Astrocyte (in vitro differentiated cells and primary cell): Measurements from ENCODE around the gene CARD10. TPM values are rescaled to one million over a fixed set of nuclear protein-coding genes. Genes with fewer than 3 reads are reported as not detected.
A peak's percentile ranks its signal among the peaks of the same experiment; 100 is the strongest.
"Not testable (repeated sequence)": the region's sequence is repeated elsewhere in the genome, so short reads cannot be mapped to it uniquely, and the experiment has no call there.

ENCODE experiments used
- DNase-seq: peaks from one replicate; pipeline ENCODE4 v3.0.0-alpha.2; 2010; ENCODE audit warnings: low read depth
- FAIRE-seq: peaks from 2 replicates; lab custom pipeline; 2011; peaks lifted over from hg19 to GRCh38; lab: Jason Lieb, UNC
- H2AFZ ChIP-seq: 2 replicates; pipeline ENCODE4 v1.6.0; 2012; ENCODE audit warnings: low read depth, low read length, inconsistent platforms
- H3K27ac ChIP-seq: 2 replicates; pipeline ENCODE4 v1.5.1; 2011; ENCODE audit warnings: low read depth, low read length, inconsistent platforms
- H3K27me3 ChIP-seq: 2 replicates; pipeline ENCODE4 v1.6.0; 2011; ENCODE audit warnings: low read length, inconsistent platforms; ENCODE audit not compliant: insufficient read depth
- H3K36me3 ChIP-seq: 2 replicates; pipeline ENCODE4 v1.5.1; 2011; ENCODE audit warnings: low read length, inconsistent platforms; ENCODE audit not compliant: insufficient read depth
- H3K4me1 ChIP-seq: 2 replicates; pipeline ENCODE4 v1.5.1; 2011; ENCODE audit warnings: low read length, inconsistent platforms; ENCODE audit not compliant: insufficient read depth
- H3K4me2 ChIP-seq: 2 replicates; pipeline ENCODE4 v1.6.0; 2012; ENCODE audit warnings: low read length, inconsistent platforms
- H3K4me3 ChIP-seq: 2 replicates; pipeline ENCODE4 v1.5.1; 2011; ENCODE audit warnings: low read depth, mild to moderate bottlenecking, low read length, inconsistent platforms; ENCODE audit not compliant: insufficient read depth
- H3K79me2 ChIP-seq: 2 replicates; pipeline ENCODE4 v1.6.0; 2012; ENCODE audit warnings: mild to moderate bottlenecking, low read length, inconsistent platforms; ENCODE audit not compliant: insufficient read depth
- H3K9ac ChIP-seq: 2 replicates; pipeline ENCODE4 v1.6.0; 2012; ENCODE audit warnings: mild to moderate bottlenecking, low read length, inconsistent platforms
- H3K9me3 ChIP-seq: 2 replicates; pipeline ENCODE4 v1.5.1; 2012; ENCODE audit warnings: low read depth, mild to moderate bottlenecking, low read length, inconsistent platforms; ENCODE audit not compliant: insufficient read depth
- H4K20me1 ChIP-seq: 2 replicates; pipeline ENCODE4 v1.6.0; 2012; ENCODE audit warnings: low read length, inconsistent platforms; ENCODE audit not compliant: insufficient read depth
- H3K27ac Mint-ChIP-seq: one replicate; pipeline ENCODE4 v1.8.0; 2021; ENCODE audit warnings: mild to moderate bottlenecking, mixed read lengths; ENCODE audit not compliant: unreplicated experiment
- H3K27me3 Mint-ChIP-seq: one replicate; pipeline ENCODE4 v1.8.0; 2021; ENCODE audit warnings: low read depth, mixed read lengths; ENCODE audit not compliant: unreplicated experiment
- H3K36me3 Mint-ChIP-seq: one replicate; pipeline ENCODE4 v1.8.0; 2021; ENCODE audit warnings: low read depth, mixed read lengths; ENCODE audit not compliant: unreplicated experiment
- H3K4me1 Mint-ChIP-seq: one replicate; pipeline ENCODE4 v1.8.0; 2021; ENCODE audit warnings: low read depth, mixed read lengths; ENCODE audit not compliant: unreplicated experiment
- H3K4me3 Mint-ChIP-seq: one replicate; pipeline ENCODE4 v1.8.0; 2021; ENCODE audit warnings: mild to moderate bottlenecking, moderate library complexity, mixed read lengths; ENCODE audit not compliant: unreplicated experiment
- H3K9me3 Mint-ChIP-seq: one replicate; pipeline ENCODE4 v1.8.0; 2021; ENCODE audit warnings: mild to moderate bottlenecking, mixed read lengths; ENCODE audit not compliant: unreplicated experiment
- EZH2 ChIP-seq: IDR thresholded peaks from 2 replicates; pipeline ENCODE4 v1.6.1; 2012; ENCODE audit warnings: mild to moderate bottlenecking, low read length, inconsistent platforms; ENCODE audit not compliant: insufficient read depth
- total RNA-seq: library from RNA; stranded (reverse); gene quantifications from 2 replicates; pipeline ENCODE4 v1.2.1, GENCODE V29; 2021
- TF ChIP-seq, protein P1 (sequence below): IDR thresholded peaks from 2 replicates; pipeline ENCODE4 v1.5.1; 2011; ENCODE audit warnings: low read depth, mild to moderate bottlenecking, inconsistent platforms, low read length, moderate library complexity; ENCODE audit not compliant: insufficient read depth

CARD10 gene
- total RNA-seq, 1 donor from 2014 or later: 22.6 TPM

GRCh38 chr22:37553725-37554124 is 34.5 kb upstream of the CARD10 start:
- TF ChIP-seq EZH2: no peak
- TF ChIP-seq, protein P1, sequence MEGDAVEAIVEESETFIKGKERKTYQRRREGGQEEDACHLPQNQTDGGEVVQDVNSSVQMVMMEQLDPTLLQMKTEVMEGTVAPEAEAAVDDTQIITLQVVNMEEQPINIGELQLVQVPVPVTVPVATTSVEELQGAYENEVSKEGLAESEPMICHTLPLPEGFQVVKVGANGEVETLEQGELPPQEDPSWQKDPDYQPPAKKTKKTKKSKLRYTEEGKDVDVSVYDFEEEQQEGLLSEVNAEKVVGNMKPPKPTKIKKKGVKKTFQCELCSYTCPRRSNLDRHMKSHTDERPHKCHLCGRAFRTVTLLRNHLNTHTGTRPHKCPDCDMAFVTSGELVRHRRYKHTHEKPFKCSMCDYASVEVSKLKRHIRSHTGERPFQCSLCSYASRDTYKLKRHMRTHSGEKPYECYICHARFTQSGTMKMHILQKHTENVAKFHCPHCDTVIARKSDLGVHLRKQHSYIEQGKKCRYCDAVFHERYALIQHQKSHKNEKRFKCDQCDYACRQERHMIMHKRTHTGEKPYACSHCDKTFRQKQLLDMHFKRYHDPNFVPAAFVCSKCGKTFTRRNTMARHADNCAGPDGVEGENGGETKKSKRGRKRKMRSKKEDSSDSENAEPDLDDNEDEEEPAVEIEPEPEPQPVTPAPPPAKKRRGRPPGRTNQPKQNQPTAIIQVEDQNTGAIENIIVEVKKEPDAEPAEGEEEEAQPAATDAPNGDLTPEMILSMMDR: no peak
- H3K36me3 ChIP-seq: no peaks in the 10 kb centered on the region
- H3K9me3 ChIP-seq: no peaks in the 10 kb centered on the region
- Mint-ChIP-seq H3K9me3 (no peaks in the 10 kb centered on the region), H3K27ac (no peak overlapping the region), H3K36me3 (no peaks in the 10 kb centered on the region), H3K4me1 (peaks cover 31% of the 10 kb centered on the region), H3K4me3 (no peak overlapping the region), H3K27me3 (peaks cover 4% of the 10 kb centered on the region)
- H3K4me3 ChIP-seq: no peak overlapping the region
- H3K79me2 ChIP-seq: no peaks in the 10 kb centered on the region
- no peaks in the 10 kb centered on the region for H3K27me3 ChIP-seq
- H3K9ac ChIP-seq: no peak overlapping the region
- no peak overlapping the region for H3K4me2 ChIP-seq
- peaks cover 30% of the 10 kb centered on the region for H3K4me1 ChIP-seq
- no peaks in the 10 kb centered on the region for H4K20me1 ChIP-seq
- no peak overlapping the region for H2AFZ ChIP-seq
- no peak overlapping the region for H3K27ac ChIP-seq
- FAIRE-seq (no peak), DNase-seq (no peak)

- no peaks in the 10 kb centered on the region for H3K9me3 ChIP-seq
- Mint-ChIP-seq H3K4me1 (peaks cover 31% of the 10 kb centered on the region), H3K27me3 (peaks cover 4% of the 10 kb centered on the region), H3K4me3 (no peak overlapping the region), H3K27ac (peak overlapping the region; percentile 78), H3K9me3 (no peaks in the 10 kb centered on the region), H3K36me3 (no peaks in the 10 kb centered on the region)
- TF ChIP-seq, protein P1: no peak
- TF ChIP-seq EZH2: no peak
- FAIRE-seq: no peak
- H3K36me3 ChIP-seq: no peaks in the 10 kb centered on the region
- peak overlapping the region; percentile 55 for H3K9ac ChIP-seq
- H2AFZ ChIP-seq: peak overlapping the region; percentile 19
- peak; percentile 31 for DNase-seq
- peaks cover 30% of the 10 kb centered on the region for H3K4me1 ChIP-seq
- H3K79me2 ChIP-seq: no peaks in the 10 kb centered on the region
- H3K4me2 ChIP-seq: peak overlapping the region; percentile 75
- no peaks in the 10 kb centered on the region for H3K27me3 ChIP-seq
- H3K27ac ChIP-seq: no peak overlapping the region
- no peak overlapping the region for H3K4me3 ChIP-seq
- H4K20me1 ChIP-seq: no peaks in the 10 kb centered on the region
Measured at GRCh38 chr22:37552524-37553163, 33.4 kb upstream of the CARD10 start.

DNA sequence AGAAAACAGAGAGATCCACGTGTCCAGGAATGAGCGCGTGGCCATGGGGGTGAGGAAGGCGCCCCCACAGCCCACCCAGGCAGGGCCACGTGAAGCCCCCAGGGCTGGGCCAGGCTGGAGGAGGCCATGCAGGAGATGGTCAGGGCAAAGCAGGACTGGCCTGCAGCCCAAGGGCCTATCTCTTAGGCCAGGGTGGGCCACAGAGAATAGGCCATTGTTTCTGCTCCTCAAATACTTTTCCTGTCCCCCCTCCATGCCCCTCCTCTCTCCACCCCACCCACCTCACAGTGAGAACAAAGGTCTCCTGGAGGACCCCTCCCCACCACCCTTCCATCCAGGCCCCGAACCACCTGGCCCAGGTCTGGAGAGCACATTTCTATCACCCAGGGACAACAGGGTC is 32.8 kb upstream of the CARD10 start:
- peaks cover 30% of the 10 kb centered on the region for H3K4me1 Mint-ChIP-seq
- H2AFZ ChIP-seq: no peak overlapping the region
- no peaks in the 10 kb centered on the region for H3K27me3 ChIP-seq
- DNase-seq (no peak), FAIRE-seq (no peak)
- no peak for TF ChIP-seq EZH2
- TF ChIP-seq, protein P1: no peak
- H4K20me1 ChIP-seq: no peaks in the 10 kb centered on the region
- no peaks in the 10 kb centered on the region for H3K9me3 ChIP-seq
- H3K27ac ChIP-seq: no peak overlapping the region
- H3K4me2 ChIP-seq: peak overlapping the region; percentile 75
- no peaks in the 10 kb centered on the region for H3K9me3 Mint-ChIP-seq
- H3K36me3 Mint-ChIP-seq: no peaks in the 10 kb centered on the region
- no peak overlapping the region for H3K4me3 Mint-ChIP-seq
- peaks cover 4% of the 10 kb centered on the region for H3K27me3 Mint-ChIP-seq
- H3K27ac Mint-ChIP-seq: no peak overlapping the region
- H3K4me1 ChIP-seq: peaks cover 31% of the 10 kb centered on the region
- H3K36me3 ChIP-seq: no peaks in the 10 kb centered on the region
- no peaks in the 10 kb centered on the region for H3K79me2 ChIP-seq
- H3K4me3 ChIP-seq: no peak overlapping the region
- peak overlapping the region; percentile 55 for H3K9ac ChIP-seq

DNA sequence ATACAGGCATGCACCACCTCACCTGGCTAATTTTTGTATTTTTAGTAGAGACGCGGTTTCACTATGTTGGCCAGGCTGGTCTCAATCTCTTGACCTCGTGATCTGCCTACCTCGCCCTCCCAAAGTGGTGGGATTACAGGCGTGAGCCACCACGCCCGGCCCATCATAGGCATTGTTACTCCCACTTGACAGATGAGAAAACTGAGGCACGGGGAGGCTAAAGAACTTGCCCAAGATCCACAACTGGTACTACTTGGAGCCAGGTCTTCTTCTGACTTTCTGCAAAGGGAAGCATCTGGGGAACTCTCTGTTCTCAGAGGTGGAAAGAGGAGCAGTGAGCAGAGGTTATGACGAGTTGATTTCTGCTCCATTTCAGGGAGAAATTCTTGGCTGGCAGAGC is 31.7 kb upstream of the CARD10 start:
- FAIRE-seq, H3K27ac ChIP-seq, H2AFZ ChIP-seq, H3K27me3 Mint-ChIP-seq, H3K9ac ChIP-seq, H3K27me3 ChIP-seq, H3K36me3 Mint-ChIP-seq, H3K4me3 Mint-ChIP-seq, H3K4me2 ChIP-seq, H4K20me1 ChIP-seq, H3K4me3 ChIP-seq, H3K36me3 ChIP-seq, H3K9me3 ChIP-seq, H3K79me2 ChIP-seq, DNase-seq, H3K9me3 Mint-ChIP-seq: not testable (repeated sequence)
- Mint-ChIP-seq H3K4me1 (peaks cover 29% of the 10 kb centered on the region), H3K27ac (peak overlapping the region; percentile 34)
- H3K4me1 ChIP-seq: peaks cover 32% of the 10 kb centered on the region
